HepG2 (cell line): ENCODE data around the gene CCDC91. TPM values are rescaled to one million over a fixed set of nuclear protein-coding genes. Genes with fewer than 3 reads are reported as not detected.

ENCODE experiments used
- ATAC-seq: fragments of 200-7000 bp; cut with Tn5 transposase; 3 replicates; pipeline ENCODE4 v1.9.1; 2020; ENCODE audit warnings: mild to moderate bottlenecking, moderate library complexity
- BruUV-seq: library from RNA; stranded (reverse); fragments of 400-500 nt; replicated peaks from 2 replicates; lab custom pipeline; 2021; lab: Mats Ljungman, UMichigan
- CTCF ChIA-PET: fragments of 300-600 bp; formaldehyde crosslinking; extraction: SDS; loops from one replicate; lab custom pipeline; 2021; ENCODE audit warnings: low total read pairs, inconsistent platforms, low intra/inter-chr PET ratio; lab: Yijun Ruan, JAX
- POLR2A ChIA-PET: fragments of 350-600 bp; sonication (Branson Sonifier 250); formaldehyde crosslinking; loops from one replicate; lab custom pipeline; 2020; ENCODE audit warnings: antibody characterized with exemption, inconsistent platforms; lab: Yijun Ruan, JAX
- DNase-seq: peaks from one replicate; pipeline ENCODE4 v3.0.0-alpha.2; 2015; ENCODE audit warnings: low spot score
- FAIRE-seq: peaks from 3 replicates; lab custom pipeline; 2011; peaks lifted over from hg19 to GRCh38; lab: Jason Lieb, UNC
- H2AFZ ChIP-seq: one replicate; pipeline ENCODE4 v1.6.1; 2011; ENCODE audit warnings: low read length, inconsistent platforms
- H3K27ac ChIP-seq: fragments of 300-600 bp; 3 replicates; pipeline ENCODE4 v1.8.0; 2011; ENCODE audit warnings: mixed run types, mild to moderate bottlenecking, mixed read lengths, low read length, inconsistent platforms; ENCODE audit not compliant: insufficient read depth; ENCODE audit errors: extremely low read length
- H3K27me3 ChIP-seq, 2 experiments: fragments of 200-600 bp in 1 of 2; 2 replicates in 1 of 2; 3 replicates in 1 of 2; pipeline versions ENCODE4 v1.6.0 to v1.8.0; 2011; ENCODE audit warnings: low read length in 2 of 2, mild to moderate bottlenecking in 2 of 2, moderate library complexity in 2 of 2, inconsistent platforms in 1 of 2; ENCODE audit not compliant: insufficient read depth in 2 of 2, control insufficient read depth in 1 of 2
- H3K36me3 ChIP-seq, 2 experiments: fragments of 200-600 bp in 1 of 2; replicated peaks in 1 of 2; 2 replicates in 1 of 2; 3 replicates in 1 of 2; pipeline versions ENCODE4 v1.5.1 to v1.8.0; 2011; ENCODE audit warnings: low read length in 2 of 2, inconsistent platforms in 1 of 2; ENCODE audit not compliant: insufficient read depth in 2 of 2, control insufficient read depth in 1 of 2
- H3K4me1 ChIP-seq: 2 replicates; pipeline ENCODE4 v1.5.1; 2012; ENCODE audit warnings: low read length, inconsistent platforms; ENCODE audit not compliant: insufficient read depth
- H3K4me2 ChIP-seq: 2 replicates; pipeline ENCODE4 v1.6.0; 2011; ENCODE audit warnings: low read depth, low read length, inconsistent platforms
- H3K4me3 ChIP-seq, 3 experiments: fragments of 200-600 bp in 1 of 3; sonication (generic), shearing (Covaris generic) in 1 of 3; replicated peaks in 1 of 3; 2 replicates each; pipeline ENCODE4 v1.5.1; 2011 to 2016; ENCODE audit warnings: low read length in 3 of 3, inconsistent platforms in 2 of 3, low read depth in 2 of 3, mild to moderate bottlenecking in 2 of 3, control low read depth in 1 of 3, mixed read lengths in 1 of 3; ENCODE audit not compliant: insufficient read depth in 1 of 3
- H3K79me2 ChIP-seq: one replicate; pipeline ENCODE4 v1.6.1; 2011; ENCODE audit warnings: low read length, inconsistent platforms; ENCODE audit not compliant: insufficient read depth
- H3K9ac ChIP-seq: 2 replicates; pipeline ENCODE4 v1.6.0; 2011; ENCODE audit warnings: mild to moderate bottlenecking, low read depth, low read length, inconsistent platforms; ENCODE audit not compliant: insufficient read depth
- H3K9me3 ChIP-seq: 2 replicates; pipeline ENCODE4 v1.5.1; 2012; ENCODE audit warnings: mild to moderate bottlenecking, low read length
- H4K20me1 ChIP-seq: 2 replicates; pipeline ENCODE4 v1.6.0; 2011; ENCODE audit warnings: inconsistent platforms, mild to moderate bottlenecking, low read length, moderate library complexity; ENCODE audit not compliant: insufficient read depth
- CEBPZ ChIP-seq: IDR thresholded peaks from 2 replicates; pipeline ENCODE4 v1.6.1; 2012; ENCODE audit warnings: low read length, improper control_type of control experiment
- MAFF ChIP-seq: IDR thresholded peaks from 2 replicates; pipeline ENCODE4 v1.6.1; 2011; ENCODE audit warnings: low read depth, low read length, improper control_type of control experiment
- MAFK ChIP-seq, 2 experiments: IDR thresholded peaks in 1 of 2; conservative IDR thresholded peaks in 1 of 2; 2 replicates each; pipeline ENCODE4 v1.6.1; 2011; ENCODE audit warnings: improper control_type of control experiment in 2 of 2, low read length in 2 of 2
- SMARCE1 ChIP-seq: fragments of 450-650 bp; IDR thresholded peaks from 2 replicates; pipeline ENCODE4 v1.6.1; 2017; ENCODE audit warnings: borderline replicate concordance
- ZNF598 ChIP-seq: sonication (generic); formaldehyde crosslinking; IDR thresholded peaks from 2 replicates; pipeline ENCODE4 v1.5.1; 2020; ENCODE audit warnings: mild to moderate bottlenecking, missing genetic modification reagents, borderline replicate concordance
- WGBS: methylation state at CpG from one replicate; pipeline ENCODE4 v1.1.6; 2017; ENCODE audit warnings: low lambda C conversion rate; 5-methylcytosine and 5-hydroxymethylcytosine counted together
- in situ Hi-C: cut with HindIII; loops from 2 replicates; pipeline ENCODE4 v1.10.0; 2017; ENCODE audit warnings: low pct_unique_long_range_greater_than_20kb; ENCODE audit not compliant: extremely low pct_ligation_motif_present
- intact Hi-C: fragments of 100-400 bp; cut with micrococcal nuclease; formaldehyde crosslinking; loops from one replicate; pipeline ENCODE4 v1.10.0; 2022; ENCODE audit not compliant: unreplicated experiment
- polyA plus RNA-seq, 8 experiments: library from polyadenylated mRNA; depleted of rRNA in 3 of 8; stranded (reverse) in 7 of 8; unstranded in 1 of 8; fragments of >200 nt; fragmentation: Illumina TruSeq in 4 of 8; extraction: Trizol in 4 of 8; gene quantifications; 2 replicates each; pipeline versions ENCODE4 v1.2.1 to v1.2.3, GENCODE V29; 2011 to 2016; ENCODE audit warnings: low read depth in 4 of 8, missing spikeins in 1 of 8, mixed read lengths in 1 of 8; ENCODE audit not compliant: insufficient read depth in 1 of 8
- total RNA-seq, 5 experiments: library from RNA; depleted of rRNA; stranded (reverse); fragments of >200 nt; fragmentation: Illumina TruSeq; extraction: Trizol; gene quantifications; 2 replicates each; pipeline ENCODE4 v1.2.3, GENCODE V29; 2016; ENCODE audit warnings: low read depth in 1 of 5
- TF ChIP-seq, protein P1 (sequence below): sonication (generic); formaldehyde crosslinking; IDR thresholded peaks from 2 replicates; pipeline ENCODE4 v1.4.0; 2020; ENCODE audit warnings: missing genetic modification reagents
- TF ChIP-seq, protein P2 (sequence below): sonication (generic); formaldehyde crosslinking; IDR thresholded peaks from 2 replicates; pipeline ENCODE4 v1.4.0; 2020; ENCODE audit warnings: mild to moderate bottlenecking, missing genetic modification reagents

The CCDC91 gene
- total and polyA plus RNA-seq, 2 of the 13 experiments (the other 11 are each of a cell fraction or from before 2014, with no cell fraction given): 9.8 to 15.8 TPM

DNA sequence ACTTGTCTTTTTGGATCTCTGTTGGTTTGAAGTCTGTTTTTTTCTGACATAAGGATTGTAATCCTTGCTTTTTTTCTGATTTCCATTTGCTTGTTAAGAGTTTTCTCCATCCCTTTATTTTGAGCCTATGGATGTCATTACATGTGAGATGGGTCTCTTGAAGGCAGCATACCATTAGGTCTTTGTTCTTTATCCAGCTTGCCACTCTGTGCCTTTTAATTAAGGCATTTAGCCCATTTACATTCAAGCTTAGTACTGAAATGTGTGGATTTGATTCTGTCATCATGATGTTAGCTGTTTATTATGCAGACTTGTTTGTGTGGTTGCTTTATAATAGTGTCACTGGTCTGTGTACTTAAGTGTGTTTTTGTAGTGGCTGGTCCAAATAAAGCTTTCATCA, 100.0 kb downstream of the CCDC91 start (continued):
- TF ChIP-seq, protein P1, sequence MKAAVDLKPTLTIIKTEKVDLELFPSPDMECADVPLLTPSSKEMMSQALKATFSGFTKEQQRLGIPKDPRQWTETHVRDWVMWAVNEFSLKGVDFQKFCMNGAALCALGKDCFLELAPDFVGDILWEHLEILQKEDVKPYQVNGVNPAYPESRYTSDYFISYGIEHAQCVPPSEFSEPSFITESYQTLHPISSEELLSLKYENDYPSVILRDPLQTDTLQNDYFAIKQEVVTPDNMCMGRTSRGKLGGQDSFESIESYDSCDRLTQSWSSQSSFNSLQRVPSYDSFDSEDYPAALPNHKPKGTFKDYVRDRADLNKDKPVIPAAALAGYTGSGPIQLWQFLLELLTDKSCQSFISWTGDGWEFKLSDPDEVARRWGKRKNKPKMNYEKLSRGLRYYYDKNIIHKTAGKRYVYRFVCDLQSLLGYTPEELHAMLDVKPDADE (CRISPR knock-in tag): no peak
- no peak for TF ChIP-seq ZNF598 (CRISPR knock-in tag)

DNA sequence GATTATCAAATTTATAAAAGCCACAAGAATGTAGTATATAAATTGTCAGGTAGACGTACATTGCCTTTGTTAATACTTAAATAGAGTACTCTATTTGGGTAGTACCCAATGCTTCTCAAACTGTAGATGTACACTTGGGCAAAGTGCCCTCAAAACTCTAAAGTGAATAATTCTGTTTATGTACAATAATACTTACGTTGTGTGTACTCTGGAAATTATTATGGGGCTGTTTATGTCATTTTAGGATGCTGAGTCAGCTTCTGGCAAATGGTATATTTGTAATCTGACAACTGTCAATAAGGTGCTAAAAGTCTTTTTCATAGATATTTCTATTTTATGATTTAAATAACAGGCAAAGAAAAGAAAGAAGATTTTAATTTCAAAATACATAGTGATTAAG, 102.4 kb downstream of the CCDC91 start:
- TF ChIP-seq SMARCE1 (no peak), MAFF (peak; percentile 72; the same call in 1 of the 2 replicates), MAFK (conservative IDR thresholded peaks at IDR 0.05 in 1 of 2, IDR thresholded peaks at IDR 0.05 in 1 of 2; ENCODE audit: low read length in 2 of 2) (peak; percentile 68 to 81)

DNA sequence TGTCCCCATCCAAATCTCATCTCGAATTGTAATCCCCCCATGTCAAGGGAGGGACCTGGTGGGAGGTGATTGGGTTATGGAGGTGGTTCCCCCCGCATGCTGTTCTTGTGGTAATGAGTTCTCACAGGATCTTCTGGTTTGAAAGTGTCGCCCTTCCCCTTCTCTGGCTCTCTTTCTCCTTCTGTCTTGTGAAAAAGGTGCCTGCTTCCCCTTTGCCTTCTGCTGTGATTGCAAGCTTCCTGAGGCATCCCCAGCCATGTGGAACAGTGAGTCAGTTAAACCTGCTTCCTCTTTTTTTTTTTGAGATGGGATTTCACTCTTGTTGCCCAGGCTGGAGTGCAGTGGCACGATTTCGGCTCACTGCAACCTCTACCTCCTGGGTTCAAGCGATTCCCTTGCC, 104.0 kb downstream of the CCDC91 start:
- no TSS peak for BruUV-seq
- no peak for ATAC-seq
- Histone ChIP-seq H3K27ac (no peak overlapping the region), H4K20me1 (no peaks in the 10 kb centered on the region; the same call in 1 of the 2 replicates), H2AFZ (no peak overlapping the region), H3K4me2 (no peak overlapping the region), H3K4me1 (no peaks in the 10 kb centered on the region), H3K9ac (no peak overlapping the region), H3K4me3 (no peak overlapping the region), H3K9me3 (peaks cover 14% of the 10 kb centered on the region), H3K36me3 (no peaks in the 10 kb centered on the region; a peak in 1 of 5 replicates), H3K79me2 (no peaks in the 10 kb centered on the region), H3K27me3 (no peaks in the 10 kb centered on the region)
- FAIRE-seq: no peak
- in situ Hi-C loops: no loop called here
- WGBS: 86% methylated on average over 6 of the region's 6 CpGs
- ChIA-PET CTCF (no interaction called here), POLR2A (no interaction called here)
- intact Hi-C loops: loop anchor here (1.0 kb wide), 1 partner anchor 10 kb away; no protein-coding TSS in a partner anchor
- DNase-seq: no peak
- TF ChIP-seq, protein P2, sequence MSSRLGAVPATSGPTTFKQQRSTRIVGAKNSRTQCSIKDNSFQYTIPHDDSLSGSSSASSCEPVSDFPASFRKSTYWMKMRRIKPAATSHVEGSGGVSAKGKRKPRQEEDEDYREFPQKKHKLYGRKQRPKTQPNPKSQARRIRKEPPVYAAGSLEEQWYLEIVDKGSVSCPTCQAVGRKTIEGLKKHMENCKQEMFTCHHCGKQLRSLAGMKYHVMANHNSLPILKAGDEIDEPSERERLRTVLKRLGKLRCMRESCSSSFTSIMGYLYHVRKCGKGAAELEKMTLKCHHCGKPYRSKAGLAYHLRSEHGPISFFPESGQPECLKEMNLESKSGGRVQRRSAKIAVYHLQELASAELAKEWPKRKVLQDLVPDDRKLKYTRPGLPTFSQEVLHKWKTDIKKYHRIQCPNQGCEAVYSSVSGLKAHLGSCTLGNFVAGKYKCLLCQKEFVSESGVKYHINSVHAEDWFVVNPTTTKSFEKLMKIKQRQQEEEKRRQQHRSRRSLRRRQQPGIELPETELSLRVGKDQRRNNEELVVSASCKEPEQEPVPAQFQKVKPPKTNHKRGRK (CRISPR knock-in tag): no peak
- no peak for TF ChIP-seq SMARCE1
- no peak for TF ChIP-seq CEBPZ

More for the DNA sequence above, 102.4 kb downstream of the CCDC91 start:
- H3K4me3 ChIP-seq: no peak overlapping the region
- DNase-seq: no peak
- no peak for ATAC-seq
- no TSS peak for BruUV-seq
- FAIRE-seq: no peak
- no peak overlapping the region for H3K27ac ChIP-seq
- H4K20me1 ChIP-seq: no peaks in the 10 kb centered on the region; the same call in 1 of the 2 replicates
- WGBS: 98% methylated on average over 2 of the region's 2 CpGs
- H3K79me2 ChIP-seq: no peaks in the 10 kb centered on the region
- ChIA-PET POLR2A (no interaction called here), CTCF (no interaction called here)
- H3K9me3 ChIP-seq: peaks cover 24% of the 10 kb centered on the region
- no peak overlapping the region for H3K4me2 ChIP-seq
- H3K9ac ChIP-seq: no peak overlapping the region
- intact Hi-C loops: no loop called here
- H2AFZ ChIP-seq: no peak overlapping the region
- no peaks in the 10 kb centered on the region for H3K27me3 ChIP-seq
- in situ Hi-C loops: no loop called here
- H3K36me3 ChIP-seq: no peaks in the 10 kb centered on the region; a peak in 1 of 5 replicates
- no peaks in the 10 kb centered on the region for H3K4me1 ChIP-seq
